Memory B cell (primary cell): ENCODE data around the gene ATP5F1C.
"Not testable (repeated sequence)": the region's sequence is repeated elsewhere in the genome, so short reads cannot be mapped to it uniquely, and the experiment has no call there.

Source experiments
- ATAC-seq: fragments of 150-1000 bp; cut with Tn5 transposase; 2 replicates; pipeline ENCODE4 v1.10.0; 2021; ENCODE audit warnings: low read depth, mild to moderate bottlenecking, moderate library complexity
- DNase-seq, 2 donors: peaks; one replicate each; pipeline ENCODE4 v3.0.0; 2022; ENCODE audit warnings: low spot score in 2 of 2
- H3K27ac Mint-ChIP-seq: one replicate; pipeline ENCODE4 v1.8.0; 2022; ENCODE audit warnings: mild to moderate bottlenecking, moderate library complexity, mixed read lengths
- H3K27me3 Mint-ChIP-seq: one replicate; pipeline ENCODE4 v1.8.0; 2022; ENCODE audit warnings: mixed read lengths
- H3K36me3 Mint-ChIP-seq: one replicate; pipeline ENCODE4 v1.8.0; 2022; ENCODE audit warnings: mild to moderate bottlenecking, mixed read lengths
- H3K4me1 Mint-ChIP-seq: one replicate; pipeline ENCODE4 v1.8.0; 2022; ENCODE audit warnings: mixed read lengths
- H3K4me3 Mint-ChIP-seq: one replicate; pipeline ENCODE4 v1.8.0; 2022; ENCODE audit warnings: mild to moderate bottlenecking, moderate library complexity, mixed read lengths
- H3K9me3 Mint-ChIP-seq: one replicate; pipeline ENCODE4 v1.8.0; 2022; ENCODE audit warnings: mixed read lengths

The ATP5F1C gene

GRCh38 chr10:7810443-7810842 is 22.5 kb downstream of the ATP5F1C start:
- no peak overlapping the region for H3K27ac Mint-ChIP-seq
- no peak overlapping the region for H3K4me3 Mint-ChIP-seq
- DNase-seq (no peak), ATAC-seq (no peak)
- H3K4me1 Mint-ChIP-seq: no peaks in the 10 kb centered on the region
- H3K36me3 Mint-ChIP-seq: peaks cover 5% of the 10 kb centered on the region
- H3K9me3 Mint-ChIP-seq: no peaks in the 10 kb centered on the region
- H3K27me3 Mint-ChIP-seq: peaks cover 2% of the 10 kb centered on the region

- no peak overlapping the region for H3K27ac Mint-ChIP-seq
- ATAC-seq (no peak), DNase-seq (no peak)
- H3K36me3 Mint-ChIP-seq: peaks cover 5% of the 10 kb centered on the region
- H3K4me3 Mint-ChIP-seq: no peak overlapping the region
- no peaks in the 10 kb centered on the region for H3K9me3 Mint-ChIP-seq
- H3K27me3 Mint-ChIP-seq: peaks cover 2% of the 10 kb centered on the region
- H3K4me1 Mint-ChIP-seq: no peaks in the 10 kb centered on the region
Measured at GRCh38 chr10:7811000-7811399, 23.0 kb downstream of the ATP5F1C start.

GRCh38 chr10:7811743-7812142 is 23.8 kb downstream of the ATP5F1C start:
- not testable (repeated sequence) for ATAC-seq, H3K27me3 Mint-ChIP-seq, H3K36me3 Mint-ChIP-seq, H3K27ac Mint-ChIP-seq, DNase-seq, H3K9me3 Mint-ChIP-seq, H3K4me1 Mint-ChIP-seq, H3K4me3 Mint-ChIP-seq

GRCh38 chr10:7813481-7813880 is 25.5 kb downstream of the ATP5F1C start:
- Mint-ChIP-seq H3K27ac (no peak overlapping the region), H3K27me3 (peaks cover 2% of the 10 kb centered on the region), H3K9me3 (no peaks in the 10 kb centered on the region), H3K36me3 (no peaks in the 10 kb centered on the region), H3K4me3 (no peak overlapping the region), H3K4me1 (peaks cover 5% of the 10 kb centered on the region)
- DNase-seq (no peak), ATAC-seq (no peak)

GRCh38 chr10:7817576-7817975 is 29.6 kb downstream of the ATP5F1C start:
- no peak for ATAC-seq
- peaks cover 1% of the 10 kb centered on the region for H3K36me3 Mint-ChIP-seq
- peaks cover 2% of the 10 kb centered on the region for H3K27me3 Mint-ChIP-seq
- peak overlapping the region; percentile 85 for H3K27ac Mint-ChIP-seq
- no peaks in the 10 kb centered on the region for H3K9me3 Mint-ChIP-seq
- peaks cover 27% of the 10 kb centered on the region for H3K4me1 Mint-ChIP-seq
- no peak for DNase-seq
- H3K4me3 Mint-ChIP-seq: peak overlapping the region; percentile 97

GRCh38 chr10:7817984-7818294 is 30.0 kb downstream of the ATP5F1C start:
- H3K27me3 Mint-ChIP-seq: peaks cover 2% of the 10 kb centered on the region
- no peaks in the 10 kb centered on the region for H3K9me3 Mint-ChIP-seq
- H3K4me3 Mint-ChIP-seq: peak overlapping the region; percentile 97
- peaks cover 1% of the 10 kb centered on the region for H3K36me3 Mint-ChIP-seq
- DNase-seq (no peak), ATAC-seq (peak; percentile 35)
- peak overlapping the region; percentile 85 for H3K27ac Mint-ChIP-seq
- peaks cover 27% of the 10 kb centered on the region for H3K4me1 Mint-ChIP-seq

GRCh38 chr10:7818295-7819120 is 30.5 kb downstream of the ATP5F1C start, which contains the start of gene TAF3:
Gene TAF3 (plus strand): TSS chr10:7818505. CDS start chr10:7818710, 205 bp downstream.
- Mint-ChIP-seq H3K27me3 (peaks cover 2% of the 10 kb centered on the region), H3K9me3 (no peaks in the 10 kb centered on the region), H3K36me3 (peaks cover 1% of the 10 kb centered on the region), H3K4me3 (peak within 1 kb of the TSS; percentile 97), H3K4me1 (peaks cover 27% of the 10 kb centered on the region), H3K27ac (peak within 1 kb of the TSS; percentile 85)
- DNase-seq: peak; percentile 91 to 93
- ATAC-seq: peak; percentile 88

- DNase-seq: peak in 1 of 2 donors; percentile 4
- peaks cover 1% of the 10 kb centered on the region for H3K36me3 Mint-ChIP-seq
- H3K27ac Mint-ChIP-seq: peak overlapping the region; percentile 85
- H3K27me3 Mint-ChIP-seq: peaks cover 2% of the 10 kb centered on the region
- peaks cover 27% of the 10 kb centered on the region for H3K4me1 Mint-ChIP-seq
- ATAC-seq: peak; percentile 23
- no peaks in the 10 kb centered on the region for H3K9me3 Mint-ChIP-seq
- H3K4me3 Mint-ChIP-seq: peak overlapping the region; percentile 97
Measured at GRCh38 chr10:7819121-7819460, 31.1 kb downstream of the ATP5F1C start.

GRCh38 chr10:7824251-7824650 is 36.3 kb downstream of the ATP5F1C start:
- peaks cover 29% of the 10 kb centered on the region for H3K4me1 Mint-ChIP-seq
- H3K36me3 Mint-ChIP-seq: peaks cover 26% of the 10 kb centered on the region
- DNase-seq (no peak), ATAC-seq (no peak)
- H3K27me3 Mint-ChIP-seq: no peaks in the 10 kb centered on the region
- H3K27ac Mint-ChIP-seq: no peak overlapping the region
- no peak overlapping the region for H3K4me3 Mint-ChIP-seq
- H3K9me3 Mint-ChIP-seq: no peaks in the 10 kb centered on the region

- no peaks in the 10 kb centered on the region for H3K9me3 Mint-ChIP-seq
- peaks cover 34% of the 10 kb centered on the region for H3K36me3 Mint-ChIP-seq
- DNase-seq: no peak
- no peak overlapping the region for H3K27ac Mint-ChIP-seq
- H3K4me3 Mint-ChIP-seq: no peak overlapping the region
- H3K27me3 Mint-ChIP-seq: no peaks in the 10 kb centered on the region
- ATAC-seq: no peak
- peaks cover 24% of the 10 kb centered on the region for H3K4me1 Mint-ChIP-seq
Measured at GRCh38 chr10:7826971-7827370, 39.0 kb downstream of the ATP5F1C start.

- peaks cover 27% of the 10 kb centered on the region for H3K4me1 Mint-ChIP-seq
- no peak overlapping the region for H3K27ac Mint-ChIP-seq
- no peaks in the 10 kb centered on the region for H3K9me3 Mint-ChIP-seq
- DNase-seq (no peak), ATAC-seq (no peak)
- no peak overlapping the region for H3K4me3 Mint-ChIP-seq
- H3K36me3 Mint-ChIP-seq: peaks cover 34% of the 10 kb centered on the region
- H3K27me3 Mint-ChIP-seq: no peaks in the 10 kb centered on the region
Measured at GRCh38 chr10:7829289-7829834, 41.4 kb downstream of the ATP5F1C start.

- Mint-ChIP-seq H3K27me3 (no peaks in the 10 kb centered on the region), H3K4me3 (no peak overlapping the region), H3K9me3 (peaks cover 2% of the 10 kb centered on the region), H3K27ac (no peak overlapping the region), H3K4me1 (peaks cover 27% of the 10 kb centered on the region), H3K36me3 (peaks cover 28% of the 10 kb centered on the region)
- ATAC-seq: no peak
- no peak for DNase-seq
Measured at GRCh38 chr10:7832060-7832459, 44.1 kb downstream of the ATP5F1C start.

GRCh38 chr10:7833210-7833609 is 45.2 kb downstream of the ATP5F1C start:
- ATAC-seq (no peak), DNase-seq (no peak)
- Mint-ChIP-seq H3K4me1 (peaks cover 24% of the 10 kb centered on the region), H3K4me3 (no peak overlapping the region), H3K27ac (no peak overlapping the region), H3K9me3 (peaks cover 2% of the 10 kb centered on the region), H3K36me3 (peaks cover 25% of the 10 kb centered on the region), H3K27me3 (no peaks in the 10 kb centered on the region)

- Mint-ChIP-seq H3K27ac (no peak overlapping the region), H3K36me3 (peaks cover 25% of the 10 kb centered on the region), H3K4me3 (no peak overlapping the region), H3K9me3 (peaks cover 2% of the 10 kb centered on the region), H3K4me1 (peaks cover 20% of the 10 kb centered on the region), H3K27me3 (no peaks in the 10 kb centered on the region)
- DNase-seq: no peak
- no peak for ATAC-seq
Measured at GRCh38 chr10:7834262-7834661, 46.3 kb downstream of the ATP5F1C start.

GRCh38 chr10:7836571-7836970 is 48.6 kb downstream of the ATP5F1C start:
- Mint-ChIP-seq H3K27ac (no peak overlapping the region), H3K9me3 (peaks cover 2% of the 10 kb centered on the region), H3K4me1 (peaks cover 8% of the 10 kb centered on the region), H3K4me3 (no peak overlapping the region), H3K27me3 (no peaks in the 10 kb centered on the region), H3K36me3 (peaks cover 26% of the 10 kb centered on the region)
- no peak for DNase-seq
- ATAC-seq: no peak
